ENCODE data around the gene SKAP1.
A peak's percentile ranks its signal among the peaks of the same experiment; 100 is the strongest.

Gene SKAP1

GRCh38 chr17:48125829-48126531 is 304.0 kb downstream of the SKAP1 start:
- no peak for DNase-seq (ENCODE audit: extremely low read depth in 1 of 2, low read depth in 1 of 2)

GRCh38 chr17:48123776-48124388 is 306.1 kb downstream of the SKAP1 start:
- DNase-seq (ENCODE audit: extremely low read depth in 1 of 2, low read depth in 1 of 2): no peak

DNA sequence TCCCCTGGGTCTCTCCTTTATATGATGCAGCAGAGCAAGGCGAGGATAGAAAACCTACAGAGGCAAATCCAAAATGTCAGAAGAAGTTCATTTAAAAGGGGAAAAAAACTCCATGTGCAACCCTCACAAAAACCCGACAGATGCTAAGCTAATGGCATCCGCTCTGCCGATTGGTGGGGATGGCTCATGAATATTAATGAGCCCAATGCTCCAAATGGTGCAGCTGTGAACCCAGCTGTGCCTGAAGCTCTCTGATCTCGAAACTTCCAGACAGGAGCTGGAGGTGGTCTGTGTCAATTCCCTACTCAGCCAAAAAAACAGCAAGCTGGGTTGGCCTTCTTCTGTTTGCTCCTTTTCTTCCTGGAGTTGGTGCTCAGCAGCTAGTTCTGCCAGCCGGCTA is 306.9 kb downstream of the SKAP1 start:
- DNase-seq (ENCODE audit: extremely low read depth in 1 of 2, low read depth in 1 of 2): no peak

DNA sequence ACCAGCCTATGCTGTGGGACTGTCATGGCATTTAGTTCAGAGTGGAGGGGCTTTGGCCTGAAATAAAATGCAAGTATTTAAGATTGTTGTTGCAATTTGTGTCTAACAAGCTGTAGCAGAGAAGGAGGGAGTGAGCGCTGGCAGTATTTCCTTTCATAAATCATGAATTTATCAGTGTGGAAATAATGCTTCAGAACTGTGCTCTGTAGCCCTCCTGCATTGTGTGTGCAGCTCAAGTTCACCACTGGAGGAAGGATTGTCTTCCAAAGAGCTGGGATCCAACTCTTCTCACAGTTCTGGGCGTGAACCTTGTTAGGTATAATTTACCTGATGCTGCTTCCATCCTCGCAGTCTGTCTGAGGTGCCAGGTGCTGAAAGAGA is 307.4 kb downstream of the SKAP1 start:
- DNase-seq (ENCODE audit: extremely low read depth in 1 of 2, low read depth in 1 of 2): no peak

DNA sequence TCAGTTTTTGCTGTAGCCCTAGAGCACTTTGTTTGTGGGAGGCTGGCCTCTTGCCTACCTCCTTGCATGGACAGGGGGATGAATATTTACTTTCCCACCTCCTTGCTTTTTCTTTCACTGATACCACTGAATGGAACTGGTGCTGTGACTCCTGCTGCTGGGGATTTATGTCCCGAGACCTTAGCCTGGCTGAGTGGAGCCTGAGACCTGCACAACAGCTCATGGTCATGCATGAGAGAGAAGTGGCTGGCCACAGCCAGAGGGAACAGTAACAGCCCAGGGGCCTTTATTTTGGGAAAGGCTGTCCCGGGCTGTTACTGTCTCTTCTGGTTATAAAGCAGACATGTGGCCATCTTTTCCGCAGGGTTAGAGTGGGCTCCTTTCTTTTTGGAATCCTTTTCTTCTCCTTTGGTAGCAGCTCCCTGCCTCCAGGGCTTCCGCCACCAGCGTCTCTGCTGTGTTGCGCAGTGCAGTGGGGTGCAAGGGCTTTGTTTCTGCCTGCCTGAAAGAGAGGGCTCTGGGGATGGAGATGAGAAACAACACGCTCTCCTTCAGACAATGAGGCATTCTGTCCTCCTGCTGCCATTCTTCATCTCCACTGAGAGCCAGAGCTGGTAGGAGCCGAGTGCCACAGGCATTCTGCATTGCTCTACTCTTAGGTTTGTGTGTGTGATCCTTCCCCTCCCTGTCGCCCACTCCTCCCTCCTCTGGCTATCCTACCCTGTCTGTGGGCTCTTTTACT is 307.9 kb downstream of the SKAP1 start:
- DNase-seq (ENCODE audit: extremely low read depth in 1 of 2, low read depth in 1 of 2): no peak

- no peak for DNase-seq (ENCODE audit: extremely low read depth in 1 of 2, low read depth in 1 of 2)
Observed at GRCh38 chr17:48113201-48113676, 316.8 kb downstream of the SKAP1 start.

- DNase-seq (ENCODE audit: extremely low read depth in 1 of 2, low read depth in 1 of 2): no peak
Observed at GRCh38 chr17:48111937-48112241, 318.1 kb downstream of the SKAP1 start.

GRCh38 chr17:48110761-48111160 is 319.3 kb downstream of the SKAP1 start:
- no peak for DNase-seq (ENCODE audit: extremely low read depth in 1 of 2, low read depth in 1 of 2)

DNA sequence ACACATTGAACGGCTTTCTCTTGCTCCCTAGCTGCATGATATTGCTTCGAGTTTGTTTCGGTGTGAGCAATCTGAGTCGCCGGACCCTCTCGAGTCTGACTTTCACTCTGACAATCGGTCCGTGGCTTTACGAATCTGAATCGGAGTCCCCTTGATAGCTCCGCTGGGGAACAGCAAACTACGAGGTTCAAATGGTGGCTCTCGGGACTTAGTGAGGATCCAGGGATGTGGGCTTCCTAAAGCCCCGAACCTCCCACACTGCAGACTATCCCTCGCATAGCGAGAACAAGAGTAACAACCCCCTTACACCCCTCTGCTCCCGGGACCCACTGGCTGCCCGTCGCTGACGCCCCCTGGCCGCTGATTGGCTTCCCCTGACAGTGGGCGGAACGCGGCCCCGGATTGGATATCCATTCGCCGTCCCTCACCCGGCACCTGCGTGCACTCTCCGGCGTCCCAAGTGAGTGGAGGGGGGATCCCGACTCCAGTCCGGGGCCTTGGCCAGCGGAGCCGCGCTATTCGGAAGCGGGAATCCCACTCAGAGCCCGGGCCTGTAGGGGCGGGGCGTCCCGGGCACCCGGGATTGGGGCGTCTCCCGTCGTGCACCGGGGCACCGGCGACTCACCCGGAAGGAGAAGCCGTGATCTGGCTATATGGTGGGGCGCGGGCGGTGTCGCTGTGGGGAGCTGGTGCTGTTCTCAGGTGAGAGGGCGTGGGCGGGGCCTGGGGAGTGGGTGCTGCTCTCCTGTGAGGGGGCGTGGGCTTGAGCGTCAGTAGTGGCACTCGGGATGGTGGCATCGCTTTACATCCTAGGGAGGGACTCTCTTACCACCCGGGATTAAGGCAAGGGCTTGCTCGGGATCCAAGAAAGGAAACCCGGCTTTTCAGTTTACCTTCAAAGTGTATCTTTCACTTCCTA is 322.6 kb downstream of the SKAP1 start, which contains the start of gene SNX11:
Gene SNX11 (plus strand): TSS at position 630 of the 919 bp plus-strand sequence. CDS start 4,278 bp downstream, outside the sequence.
- DNase-seq (ENCODE audit: extremely low read depth in 1 of 2, low read depth in 1 of 2): peak; percentile 83 to 94

DNA sequence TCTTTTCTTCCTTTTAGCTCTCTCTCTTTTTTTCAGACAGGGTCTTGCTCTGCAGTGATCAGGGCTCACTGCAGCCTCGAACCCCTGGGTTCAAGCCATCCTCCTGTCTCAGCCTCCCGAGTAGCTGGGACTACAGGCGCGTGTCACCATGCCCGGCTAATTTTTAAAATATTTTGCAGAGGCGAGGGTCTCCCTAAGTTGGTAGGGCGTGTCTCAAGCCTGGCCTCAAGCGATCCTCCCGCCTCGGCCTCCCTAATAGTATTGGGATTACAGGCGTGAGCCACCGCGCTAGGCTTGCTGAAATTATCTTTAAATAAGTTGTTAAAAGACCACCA is 323.2 kb downstream of the SKAP1 start:
- DNase-seq (ENCODE audit: extremely low read depth in 1 of 2, low read depth in 1 of 2): no peak

DNA sequence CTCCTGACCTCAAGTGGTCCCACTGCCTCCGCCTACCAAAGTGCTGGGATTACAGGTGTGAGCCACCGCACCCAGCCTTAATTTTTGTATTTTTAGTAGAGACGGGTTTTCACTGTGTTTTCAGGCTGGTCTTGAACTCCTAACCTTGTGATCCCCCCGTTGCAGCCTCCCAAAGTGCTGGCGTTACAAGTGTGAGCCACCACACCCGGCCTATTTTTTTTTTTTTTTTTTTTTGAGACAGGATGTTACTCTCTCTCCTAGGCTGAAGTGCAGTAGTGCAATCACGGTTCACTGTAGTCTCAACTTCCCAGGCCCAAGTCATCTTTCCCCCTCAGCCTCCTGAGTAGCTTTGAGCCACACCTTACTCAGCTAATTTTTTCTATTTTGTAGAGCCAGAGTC is 325.6 kb downstream of the SKAP1 start:
- no peak for DNase-seq (ENCODE audit: extremely low read depth in 1 of 2, low read depth in 1 of 2)

GRCh38 chr17:48102798-48103715 is 327.0 kb downstream of the SKAP1 start:
- DNase-seq (ENCODE audit: extremely low read depth in 1 of 2, low read depth in 1 of 2): no peak

DNA sequence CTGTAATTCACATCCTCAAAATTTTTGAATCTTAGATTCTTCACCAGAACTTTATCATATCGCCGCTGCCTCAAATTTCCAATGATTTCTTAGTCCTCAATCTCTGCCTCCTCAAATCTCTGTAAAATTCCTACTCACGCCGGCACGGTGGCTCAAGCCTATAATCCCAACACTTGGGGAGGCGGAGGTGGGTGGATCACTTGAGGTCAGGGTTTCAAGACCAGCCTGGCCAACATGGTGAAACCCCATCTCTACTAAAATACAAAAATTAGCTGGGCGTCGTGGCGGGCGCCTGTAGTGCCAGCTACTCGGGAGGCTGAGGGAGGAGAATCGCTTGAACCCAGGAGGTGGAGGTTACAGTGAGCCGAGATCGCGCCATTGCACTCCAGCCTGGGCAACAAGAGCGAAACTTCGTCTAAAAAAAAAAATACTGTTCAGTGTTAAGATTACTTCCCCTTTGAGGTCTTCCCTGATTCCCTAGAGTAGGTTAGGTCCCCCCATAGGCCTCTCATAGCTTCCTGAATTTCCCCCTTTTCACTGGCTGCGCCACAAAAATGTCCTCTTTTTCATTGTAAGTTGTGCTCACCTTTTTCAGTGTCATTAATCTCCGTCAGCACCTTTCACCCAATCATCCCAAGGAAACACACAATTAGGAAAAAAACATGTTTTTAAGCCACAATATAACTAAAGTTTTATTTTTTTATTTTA is 327.8 kb downstream of the SKAP1 start:
- no peak for DNase-seq (ENCODE audit: extremely low read depth in 1 of 2, low read depth in 1 of 2)

DNA sequence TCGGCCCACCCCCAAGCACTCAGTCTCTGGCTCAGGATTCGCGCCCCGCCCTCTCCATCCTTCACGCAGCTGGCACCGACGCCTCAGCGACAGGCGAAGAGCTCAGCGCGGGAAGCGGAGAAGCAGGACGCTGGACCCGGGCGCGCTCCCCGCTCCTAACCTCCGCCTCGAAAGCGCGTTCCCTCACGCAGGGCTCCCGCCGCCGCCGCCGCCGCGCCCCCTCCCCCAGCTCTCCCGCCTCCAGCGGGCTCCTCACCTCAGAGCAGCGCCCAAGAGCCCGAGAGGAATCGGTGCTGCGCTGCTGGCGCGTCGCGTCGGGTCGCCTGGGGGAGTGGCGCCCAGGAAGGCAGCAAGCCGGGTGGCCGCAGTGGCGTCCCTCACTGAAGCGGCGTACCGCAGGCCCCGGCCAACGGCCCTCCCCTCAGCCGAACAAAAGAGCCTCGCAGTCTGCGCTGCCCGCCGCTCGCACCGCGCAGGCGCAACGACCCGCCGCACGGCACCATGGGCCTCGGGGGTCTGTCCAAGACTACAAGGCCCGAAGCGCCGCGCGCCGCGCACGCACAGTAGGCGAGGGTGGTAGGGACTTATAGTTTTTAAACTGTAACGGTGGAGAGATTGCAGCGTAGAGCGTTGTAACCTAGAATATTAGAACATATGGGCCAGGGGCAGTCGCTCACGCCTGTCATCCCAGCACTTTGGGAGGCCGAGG is 328.8 kb downstream of the SKAP1 start, which contains the start of gene CBX1:
Gene CBX1 (minus strand): TSS at position 467 of the 709 bp plus-strand sequence. CDS start 24,474 bp downstream, outside the sequence.
- peak; percentile 94 for DNase-seq (ENCODE audit: extremely low read depth in 1 of 2, low read depth in 1 of 2)

DNA sequence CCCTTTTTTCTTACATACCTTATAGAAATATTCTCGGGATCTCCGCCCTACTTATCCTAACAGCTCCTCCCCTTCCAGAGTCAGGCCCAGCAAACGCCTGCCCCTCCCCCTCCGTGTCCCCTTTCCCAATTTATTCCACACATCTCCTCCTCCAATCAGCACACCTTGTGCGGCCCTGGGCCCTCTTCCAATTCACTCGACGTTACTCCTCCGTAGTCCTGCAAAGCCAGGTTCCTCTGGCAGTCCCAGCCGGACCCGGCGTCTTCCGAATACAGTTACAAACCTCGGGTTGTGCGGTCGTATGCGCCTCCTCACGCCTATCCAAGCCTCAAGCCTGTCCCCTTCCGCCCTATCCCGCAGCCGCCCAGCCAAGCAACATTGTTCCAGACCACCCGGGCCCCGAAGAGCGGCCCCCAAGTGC is 329.4 kb downstream of the SKAP1 start:
- DNase-seq (ENCODE audit: extremely low read depth in 1 of 2, low read depth in 1 of 2): no peak

- DNase-seq (ENCODE audit: extremely low read depth in 1 of 2, low read depth in 1 of 2): no peak
Observed at GRCh38 chr17:48100160-48100559, 329.9 kb downstream of the SKAP1 start.

DNA sequence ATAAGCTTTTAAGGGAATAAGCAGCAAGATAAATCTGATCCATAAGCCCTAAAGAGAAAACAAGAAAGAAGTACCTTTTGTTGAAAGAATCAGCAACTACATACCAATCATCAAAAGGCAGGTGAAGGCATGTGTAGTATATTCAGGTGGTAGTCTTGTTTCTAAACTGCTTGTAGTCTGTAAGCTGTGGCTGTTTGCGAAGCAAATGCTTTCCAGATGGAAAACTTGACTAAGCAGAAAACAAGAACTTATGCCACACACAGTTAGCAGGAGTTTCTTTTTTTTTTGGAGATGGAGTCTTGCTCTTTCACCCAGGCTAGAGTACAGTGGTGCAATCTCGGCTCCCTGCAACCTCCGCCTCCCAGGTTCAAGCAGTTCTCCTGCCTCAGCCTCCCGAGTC is 334.4 kb downstream of the SKAP1 start:
- DNase-seq (ENCODE audit: extremely low read depth in 1 of 2, low read depth in 1 of 2): no peak

GRCh38 chr17:48093341-48094045 is 336.5 kb downstream of the SKAP1 start:
- DNase-seq (ENCODE audit: extremely low read depth in 1 of 2, low read depth in 1 of 2): no peak
